SW 1271 (cell line): ENCODE results near the gene FBXO17.

Experiments used
- DNase-seq, 2 experiments: peaks; one replicate each; lab custom pipeline; 2025; lab: John Stamatoyannopoulos, UW

FBXO17 gene

GRCh38 chr19:38891771-38892170 is 83.8 kb downstream of the FBXO17 start:
- no peak for DNase-seq
